Measurements from ENCODE around the gene IL12RB1. TPM values are rescaled to one million over a fixed set of nuclear protein-coding genes. Genes with fewer than 3 reads are reported as not detected.

Gene IL12RB1
- total RNA-seq, 3 donors from 2014 or later (not counting 1 experiment from before 2014, with no cell fraction given), result 90.1 to 105 (median 95.7) TPM

DNA sequence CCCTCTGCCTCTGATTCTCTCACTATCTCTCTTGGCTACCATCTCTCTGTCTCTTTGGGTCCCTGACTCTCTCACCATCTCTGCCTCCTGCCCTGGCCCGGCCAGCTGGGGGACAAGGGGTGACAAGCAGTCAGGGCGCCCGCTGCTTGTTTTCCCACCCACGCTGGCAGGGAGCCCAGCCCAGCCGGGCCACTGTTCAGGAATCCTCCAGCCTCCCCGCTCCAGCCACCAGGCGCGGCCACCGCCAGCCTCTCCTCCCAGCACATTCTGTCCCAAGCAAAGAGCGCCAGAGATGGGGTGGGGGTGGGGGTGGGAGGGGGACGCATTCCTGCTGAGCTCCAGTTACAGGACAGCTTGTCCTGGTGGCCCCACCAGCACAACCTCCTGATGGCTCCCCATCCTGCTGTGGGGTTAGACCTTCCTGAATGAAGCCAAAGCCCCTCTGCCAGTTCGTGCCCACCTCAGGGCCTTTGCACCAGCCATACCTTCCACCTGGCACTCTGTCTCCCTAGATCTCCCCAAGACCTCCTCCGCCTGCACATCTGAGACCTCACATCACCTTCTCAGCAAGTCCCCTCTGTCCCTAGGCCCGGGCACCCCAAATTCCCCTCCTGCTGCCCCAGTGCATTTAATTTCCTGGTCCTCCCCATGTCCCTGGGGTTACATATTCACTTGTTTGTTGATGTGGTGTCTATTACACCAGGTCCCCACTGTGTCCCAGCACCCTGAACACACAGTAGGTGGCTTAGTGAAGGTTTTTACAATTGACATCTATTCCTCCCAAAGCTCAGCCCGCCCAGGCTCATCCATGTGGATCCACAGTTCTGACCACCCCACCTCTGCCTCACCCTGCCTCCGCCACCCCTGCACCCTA lies 66.3 kb downstream of the IL12RB1 start:
- ATAC-seq (no peak), DNase-seq (peak in 1 of 2 donors; percentile 22)
- no peaks in the 10 kb centered on the region for H3K27me3 ChIP-seq (ENCODE audit: control insufficient read depth, insufficient read depth, low read length)
- Mint-ChIP-seq H3K27ac (peak overlapping the region in 1 of 2 donors; percentile 33), H3K36me3 (no peaks in the 10 kb centered on the region), H3K27me3 (ENCODE audit: low read depth in 2 of 2) (no peaks in the 10 kb centered on the region), H3K4me1 (peaks cover 6 to 30% of the 10 kb centered on the region in 2 donors), H3K4me3 (no peak overlapping the region), H3K9me3 (no peaks in the 10 kb centered on the region)
- peaks cover 51% of the 10 kb centered on the region for H3K4me1 ChIP-seq (ENCODE audit: control insufficient read depth, insufficient read depth, low read length)
- peak overlapping the region; percentile 81 for H3K27ac ChIP-seq (ENCODE audit: low read length)
- peaks cover 2% of the 10 kb centered on the region for H3K36me3 ChIP-seq (ENCODE audit: control insufficient read depth, insufficient read depth, low read length)
- intact Hi-C loops (cut with micrococcal nuclease), result no loop called here
- H3K4me3 ChIP-seq (ENCODE audit: low read length), result no peak overlapping the region
- 82% methylated on average over 12 of the region's 16 CpGs for WGBS (ENCODE audit: insufficient coverage)
- TF ChIP-seq, protein P1, sequence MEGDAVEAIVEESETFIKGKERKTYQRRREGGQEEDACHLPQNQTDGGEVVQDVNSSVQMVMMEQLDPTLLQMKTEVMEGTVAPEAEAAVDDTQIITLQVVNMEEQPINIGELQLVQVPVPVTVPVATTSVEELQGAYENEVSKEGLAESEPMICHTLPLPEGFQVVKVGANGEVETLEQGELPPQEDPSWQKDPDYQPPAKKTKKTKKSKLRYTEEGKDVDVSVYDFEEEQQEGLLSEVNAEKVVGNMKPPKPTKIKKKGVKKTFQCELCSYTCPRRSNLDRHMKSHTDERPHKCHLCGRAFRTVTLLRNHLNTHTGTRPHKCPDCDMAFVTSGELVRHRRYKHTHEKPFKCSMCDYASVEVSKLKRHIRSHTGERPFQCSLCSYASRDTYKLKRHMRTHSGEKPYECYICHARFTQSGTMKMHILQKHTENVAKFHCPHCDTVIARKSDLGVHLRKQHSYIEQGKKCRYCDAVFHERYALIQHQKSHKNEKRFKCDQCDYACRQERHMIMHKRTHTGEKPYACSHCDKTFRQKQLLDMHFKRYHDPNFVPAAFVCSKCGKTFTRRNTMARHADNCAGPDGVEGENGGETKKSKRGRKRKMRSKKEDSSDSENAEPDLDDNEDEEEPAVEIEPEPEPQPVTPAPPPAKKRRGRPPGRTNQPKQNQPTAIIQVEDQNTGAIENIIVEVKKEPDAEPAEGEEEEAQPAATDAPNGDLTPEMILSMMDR (IDR thresholded peaks at IDR 0.05), result no peak
- H3K9me3 ChIP-seq (ENCODE audit: control insufficient read depth, insufficient read depth, low read length), result peaks cover 3% of the 10 kb centered on the region

DNA sequence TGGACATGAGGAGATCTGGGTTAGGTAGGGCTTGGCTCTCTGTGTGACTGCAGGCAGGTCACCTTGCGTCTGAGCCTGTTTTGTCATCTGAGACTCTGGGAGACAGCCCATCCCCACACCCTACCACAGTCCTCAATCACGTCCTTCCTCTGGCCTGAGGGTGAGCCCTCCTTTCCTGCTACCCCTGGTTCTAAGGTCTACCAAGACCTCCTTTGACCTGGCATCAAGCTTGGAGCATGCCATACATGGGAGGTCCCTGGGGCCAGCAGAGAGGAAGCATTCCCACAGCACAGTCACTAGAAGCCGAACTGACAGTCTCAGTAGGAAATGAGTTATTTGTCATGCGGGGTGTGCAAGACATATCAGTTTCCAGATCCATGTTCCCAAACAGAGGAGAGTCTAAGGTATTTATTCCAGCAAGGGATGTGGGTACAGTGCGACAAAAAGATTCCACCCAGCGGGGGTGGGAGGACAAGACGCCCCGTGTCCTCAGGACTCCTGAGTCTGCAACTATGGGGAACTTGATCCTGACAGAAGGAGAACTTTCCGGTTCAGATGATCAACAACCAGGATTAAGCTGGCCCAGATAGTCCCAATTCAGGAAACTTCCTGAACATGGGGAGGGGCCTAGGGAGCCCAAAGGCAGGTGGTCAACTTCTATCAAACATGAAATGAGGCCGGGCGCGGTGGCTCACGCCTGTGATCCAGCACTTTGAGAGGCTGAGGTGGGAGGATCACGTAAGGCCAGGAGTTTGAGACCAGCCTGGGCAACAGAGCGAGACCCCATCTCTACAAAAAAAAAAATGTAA lies 69.3 kb downstream of the IL12RB1 start:
- Histone ChIP-seq H3K27me3 (ENCODE audit: control insufficient read depth, insufficient read depth, low read length) (no peaks in the 10 kb centered on the region), H3K27ac (ENCODE audit: low read length) (no peak overlapping the region), H3K4me1 (ENCODE audit: control insufficient read depth, insufficient read depth, low read length) (peaks cover 37% of the 10 kb centered on the region), H3K4me3 (ENCODE audit: low read length) (no peak overlapping the region), H3K9me3 (ENCODE audit: control insufficient read depth, insufficient read depth, low read length) (peaks cover 3% of the 10 kb centered on the region), H3K36me3 (ENCODE audit: control insufficient read depth, insufficient read depth, low read length) (peaks cover 23% of the 10 kb centered on the region)
- H3K36me3 Mint-ChIP-seq, result peaks cover 7% of the 10 kb centered on the region
- DNase-seq (peak in 1 of 2 donors; percentile 26), ATAC-seq (no peak)
- TF ChIP-seq, protein P1 (IDR thresholded peaks at IDR 0.05), result no peak
- intact Hi-C loops (cut with micrococcal nuclease), result no loop called here
- no peaks in the 10 kb centered on the region for H3K27me3 Mint-ChIP-seq (ENCODE audit: low read depth in 2 of 2)
- no peak overlapping the region for H3K27ac Mint-ChIP-seq
- H3K9me3 Mint-ChIP-seq, result no peaks in the 10 kb centered on the region
- 74% methylated on average over 15 of the region's 15 CpGs for WGBS (ENCODE audit: insufficient coverage)
- no peak overlapping the region for H3K4me3 Mint-ChIP-seq
- H3K4me1 Mint-ChIP-seq, result peaks cover 11 to 39% of the 10 kb centered on the region in 2 donors

GRCh38 chr19:18016209-18016910 lies 70.4 kb downstream of the IL12RB1 start:
- H3K4me1 ChIP-seq (ENCODE audit: control insufficient read depth, insufficient read depth, low read length), result peaks cover 26% of the 10 kb centered on the region

More at GRCh38 chr19:18016209-18016910, 70.4 kb downstream of the IL12RB1 start:
- Mint-ChIP-seq H3K9me3 (no peaks in the 10 kb centered on the region), H3K27ac (no peak overlapping the region), H3K36me3 (peaks cover 7% of the 10 kb centered on the region), H3K4me1 (peaks cover 6 to 29% of the 10 kb centered on the region in 2 donors), H3K4me3 (no peak overlapping the region), H3K27me3 (ENCODE audit: low read depth in 2 of 2) (no peaks in the 10 kb centered on the region)
- DNase-seq, result peak in 1 of 2 donors; percentile 47
- Histone ChIP-seq H3K36me3 (ENCODE audit: control insufficient read depth, insufficient read depth, low read length) (peaks cover 26% of the 10 kb centered on the region), H3K4me3 (ENCODE audit: low read length) (no peak overlapping the region), H3K9me3 (ENCODE audit: control insufficient read depth, insufficient read depth, low read length) (no peaks in the 10 kb centered on the region), H3K27me3 (ENCODE audit: control insufficient read depth, insufficient read depth, low read length) (no peaks in the 10 kb centered on the region), H3K27ac (ENCODE audit: low read length) (no peak overlapping the region)
- intact Hi-C loops (cut with micrococcal nuclease), result no loop called here
- TF ChIP-seq, protein P1 (IDR thresholded peaks at IDR 0.05), result no peak
- ATAC-seq, result no peak
- WGBS (ENCODE audit: insufficient coverage), result 87% methylated on average over 13 of the region's 14 CpGs

All from natural killer cell (primary cell).